Fibroblast of skin of scalp (primary cell): ENCODE data around the gene HSPA2. TPM values are rescaled to one million over a fixed set of nuclear protein-coding genes. Genes with fewer than 3 reads are reported as not detected.

Source experiments
- DNase-seq: peaks from one replicate; pipeline ENCODE4 v3.0.0-alpha.2; 2013
- polyA plus RNA-seq, 2 experiments: library from polyadenylated mRNA; unstranded; fragments of 120-200 nt; gene quantifications; one replicate each; pipeline ENCODE4 v1.2.1, GENCODE V29; 2013; ENCODE audit not compliant: insufficient read length in 2 of 2

HSPA2 gene
- 94.2 TPM for polyA plus RNA-seq (2013, experiment 1 of 2; ENCODE audit: insufficient read length)
- polyA plus RNA-seq (2013, experiment 2 of 2; ENCODE audit: insufficient read length): 87.5 TPM

DNA sequence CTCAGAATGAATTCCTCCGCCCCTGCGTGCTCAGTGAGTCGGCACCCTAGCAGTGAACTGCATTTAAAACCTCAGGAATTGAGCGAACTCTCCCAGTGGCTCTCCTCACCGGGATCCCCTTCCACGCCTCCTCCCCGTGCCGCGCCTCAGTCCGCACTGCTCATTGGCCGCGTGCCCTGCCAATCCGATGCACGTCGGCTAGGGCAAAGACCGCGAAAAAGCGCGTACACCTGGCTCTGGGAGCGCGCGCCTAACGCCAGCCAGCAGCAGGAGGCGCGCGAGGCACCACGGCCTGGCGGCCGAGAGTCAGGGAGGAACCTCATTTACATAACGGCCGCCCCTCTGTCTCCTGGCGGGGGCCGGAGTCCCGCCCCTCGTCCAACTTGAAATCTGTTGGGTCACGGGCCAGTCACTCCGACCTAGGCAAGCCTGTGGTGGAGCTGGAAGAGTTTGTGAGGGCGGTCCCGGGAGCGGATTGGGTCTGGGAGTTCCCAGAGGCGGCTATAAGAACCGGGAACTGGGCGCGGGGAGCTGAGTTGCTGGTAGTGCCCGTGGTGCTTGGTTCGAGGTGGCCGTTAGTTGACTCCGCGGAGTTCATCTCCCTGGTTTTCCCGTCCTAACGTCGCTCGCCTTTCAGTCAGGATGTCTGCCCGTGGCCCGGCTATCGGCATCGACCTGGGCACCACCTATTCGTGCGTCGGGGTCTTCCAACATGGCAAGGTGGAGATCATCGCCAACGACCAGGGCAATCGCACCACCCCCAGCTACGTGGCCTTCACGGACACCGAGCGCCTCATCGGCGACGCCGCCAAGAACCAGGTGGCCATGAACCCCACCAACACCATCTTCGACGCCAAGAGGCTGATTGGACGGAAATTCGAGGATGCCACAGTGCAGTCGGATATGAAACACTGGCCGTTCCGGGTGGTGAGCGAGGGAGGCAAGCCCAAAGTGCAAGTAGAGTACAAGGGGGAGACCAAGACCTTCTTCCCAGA, at the start of gene HSPA2:
Gene HSPA2, plus strand, starts transcription at position 534 of the 995 bp plus-strand sequence. Its CDS starts 109 bp downstream, at position 643.
- DNase-seq: peak; percentile 100

DNA sequence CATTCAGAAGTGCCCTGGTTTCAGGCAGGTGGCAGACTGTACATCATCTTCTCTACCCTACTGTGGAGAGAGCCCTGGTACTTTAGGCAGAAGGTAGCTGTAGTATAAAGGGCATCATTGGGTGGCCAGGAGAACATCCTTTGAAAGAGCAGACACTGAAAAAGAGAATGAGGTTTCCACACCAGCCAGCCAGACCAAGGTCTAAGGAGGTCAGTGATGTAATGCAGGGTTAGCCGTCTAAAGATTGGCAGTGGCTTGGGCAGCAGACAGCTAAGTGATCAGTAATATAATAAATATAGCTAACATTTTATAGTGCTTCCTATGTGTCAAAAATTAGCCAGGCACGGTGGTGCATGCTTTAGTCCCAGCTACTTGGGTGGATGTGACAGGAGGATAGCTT, 48.9 kb upstream of the HSPA2 start:
- no peak for DNase-seq

DNA sequence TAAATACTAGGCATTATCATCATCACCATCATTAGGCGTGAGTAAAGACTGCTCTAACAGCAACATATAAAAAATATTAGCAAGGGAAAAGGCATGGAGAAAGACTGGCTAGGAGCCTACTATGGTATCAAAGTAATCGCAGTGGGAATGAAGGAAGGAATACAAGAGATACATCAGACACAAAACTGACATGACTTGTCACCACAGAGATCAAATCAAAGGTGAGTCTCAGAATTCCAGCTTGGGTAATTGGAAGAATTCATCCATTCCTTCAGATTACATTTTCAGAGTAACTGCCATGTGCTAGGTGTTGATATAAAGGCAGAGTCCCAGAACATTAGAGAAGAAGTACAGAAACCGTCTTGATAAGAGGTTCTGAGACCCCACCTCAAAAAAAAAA, 47.1 kb upstream of the HSPA2 start:
- no peak for DNase-seq

DNA sequence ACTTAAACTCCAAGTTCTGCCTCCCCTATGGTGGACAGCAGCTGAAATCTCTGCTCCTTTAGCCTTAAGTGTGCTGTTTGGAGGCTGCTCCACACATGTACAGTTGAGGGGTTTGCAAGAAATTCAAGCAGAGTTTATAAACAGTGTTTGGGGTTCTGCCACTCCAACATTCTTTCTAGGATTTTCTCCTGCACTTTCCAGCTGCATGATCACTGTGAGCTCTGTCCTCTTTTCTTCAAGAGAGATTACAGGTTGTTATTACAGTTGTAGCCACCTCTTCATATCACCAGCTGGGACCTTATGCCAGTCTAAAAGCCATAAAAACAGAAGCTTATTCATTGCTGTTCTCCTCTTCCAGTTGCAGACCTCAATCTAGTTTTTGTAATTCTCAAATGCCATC, 45.3 kb upstream of the HSPA2 start:
- no peak for DNase-seq

DNA sequence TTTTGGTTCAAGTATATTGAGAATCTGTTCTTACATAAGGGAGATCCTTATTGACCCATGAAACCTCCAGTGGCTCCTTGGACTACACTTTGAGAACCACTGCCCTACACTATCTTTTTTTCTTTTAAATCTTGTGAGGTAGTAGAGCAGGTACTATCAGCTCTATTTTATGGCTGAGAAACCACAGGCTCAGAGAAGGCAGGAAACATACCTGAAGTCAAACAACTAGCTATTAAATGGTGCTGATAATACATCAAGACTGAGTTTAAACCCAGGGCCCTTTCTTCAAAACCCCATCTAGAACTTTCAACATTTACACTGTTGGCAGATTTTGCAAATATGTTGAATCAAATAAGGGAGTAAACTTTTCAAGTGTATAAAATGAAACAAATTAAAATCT, 43.8 kb upstream of the HSPA2 start:
- no peak for DNase-seq

DNA sequence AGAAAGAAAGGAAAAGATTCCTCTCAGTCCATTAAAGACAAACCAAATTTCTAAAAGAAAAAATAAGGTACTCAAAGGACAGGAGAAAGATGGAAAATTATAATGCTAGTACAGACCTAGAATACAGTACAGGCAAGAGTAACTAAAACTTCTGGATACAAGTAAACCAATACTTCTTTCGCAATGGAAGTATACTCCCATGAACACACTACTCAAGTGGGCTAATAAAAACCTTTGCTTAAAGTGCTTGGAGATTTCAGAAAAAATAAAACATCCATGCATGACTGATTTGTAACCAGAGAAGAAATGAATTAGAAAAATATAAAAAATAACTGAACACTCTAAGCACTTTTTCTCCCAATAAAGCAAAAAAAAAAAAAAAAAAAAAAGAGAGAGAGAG, 40.5 kb upstream of the HSPA2 start:
- DNase-seq: no peak

DNA sequence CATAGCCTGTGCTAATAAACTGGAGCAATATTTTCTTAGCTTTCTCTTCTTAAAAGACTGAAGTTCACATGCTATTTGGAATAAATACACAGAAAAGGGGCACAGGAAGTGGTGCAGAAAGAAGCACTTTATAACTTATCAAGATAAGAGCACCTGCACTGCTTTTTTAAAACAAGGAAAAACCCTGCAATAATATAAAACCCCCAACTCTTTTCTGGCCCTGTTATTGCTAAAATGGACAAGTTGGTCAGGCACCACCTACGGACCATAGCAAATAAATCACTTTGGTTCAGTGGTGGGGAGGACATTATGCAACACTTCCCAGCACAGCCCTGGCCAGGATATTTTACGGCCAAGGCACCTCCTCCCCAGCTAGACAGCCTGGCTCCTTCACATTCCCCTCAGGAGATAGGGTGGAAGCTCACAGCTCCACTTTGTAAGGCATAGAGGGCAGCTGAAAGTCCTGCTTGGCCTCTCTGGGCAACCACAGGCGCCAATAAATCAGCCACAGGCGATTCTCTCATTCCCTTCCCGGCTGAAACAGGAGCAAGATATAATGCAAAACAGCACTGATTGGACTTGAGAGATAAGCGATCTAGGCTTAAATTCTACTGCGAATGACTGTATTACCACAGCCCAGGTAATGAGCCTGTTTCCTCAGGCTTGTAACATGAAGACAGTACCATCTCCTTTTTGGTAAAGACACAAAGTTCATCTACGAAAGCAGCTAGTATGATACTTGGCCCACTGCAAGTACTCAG, 39.0 kb upstream of the HSPA2 start:
- peak; percentile 38 for DNase-seq

DNA sequence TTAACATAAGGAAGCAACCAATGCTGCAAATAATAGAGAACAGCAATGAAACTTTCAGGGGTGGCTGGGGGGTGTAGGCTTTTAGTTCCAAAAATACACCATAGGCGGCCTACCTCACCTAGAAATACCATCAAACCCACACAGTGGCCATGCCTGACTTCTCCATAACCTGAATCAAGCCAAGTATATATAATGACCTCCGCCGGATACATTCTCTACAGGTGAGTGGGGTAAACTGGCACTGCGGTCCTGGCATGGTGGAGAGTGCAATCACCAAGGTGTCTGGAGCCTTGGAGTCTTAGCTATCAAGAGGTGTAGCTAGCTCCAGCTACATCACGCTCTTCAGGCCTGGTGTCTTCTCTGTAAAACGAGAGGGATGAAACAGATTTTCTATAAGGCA, 38.1 kb upstream of the HSPA2 start:
- DNase-seq: no peak

DNA sequence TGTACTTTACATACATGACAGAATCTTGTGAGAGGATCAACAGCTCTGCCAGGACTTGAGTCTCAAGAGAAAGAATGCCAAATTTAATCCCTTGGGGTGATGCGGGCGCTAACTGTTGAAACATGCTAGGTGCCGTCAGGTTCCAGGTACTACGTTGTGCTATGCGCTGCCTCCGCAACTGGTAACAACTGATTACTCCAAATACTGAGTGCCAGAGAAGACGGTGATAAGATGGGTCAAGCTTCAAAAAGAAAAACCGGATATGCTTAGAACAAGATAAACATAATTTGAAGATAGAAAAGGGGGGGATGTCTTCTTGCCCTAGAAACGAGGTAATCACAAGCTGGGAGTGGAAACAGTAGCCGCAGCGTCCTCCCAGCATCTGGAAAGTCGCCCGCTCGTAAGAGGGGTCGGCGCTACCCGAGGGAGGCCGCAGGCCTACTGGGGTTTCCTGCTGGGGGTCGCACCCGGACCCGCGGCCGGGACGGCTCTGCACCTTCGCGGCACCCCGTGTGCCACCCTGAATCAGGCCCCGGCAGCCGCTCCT, 37.6 kb upstream of the HSPA2 start:
- DNase-seq: no peak

DNA sequence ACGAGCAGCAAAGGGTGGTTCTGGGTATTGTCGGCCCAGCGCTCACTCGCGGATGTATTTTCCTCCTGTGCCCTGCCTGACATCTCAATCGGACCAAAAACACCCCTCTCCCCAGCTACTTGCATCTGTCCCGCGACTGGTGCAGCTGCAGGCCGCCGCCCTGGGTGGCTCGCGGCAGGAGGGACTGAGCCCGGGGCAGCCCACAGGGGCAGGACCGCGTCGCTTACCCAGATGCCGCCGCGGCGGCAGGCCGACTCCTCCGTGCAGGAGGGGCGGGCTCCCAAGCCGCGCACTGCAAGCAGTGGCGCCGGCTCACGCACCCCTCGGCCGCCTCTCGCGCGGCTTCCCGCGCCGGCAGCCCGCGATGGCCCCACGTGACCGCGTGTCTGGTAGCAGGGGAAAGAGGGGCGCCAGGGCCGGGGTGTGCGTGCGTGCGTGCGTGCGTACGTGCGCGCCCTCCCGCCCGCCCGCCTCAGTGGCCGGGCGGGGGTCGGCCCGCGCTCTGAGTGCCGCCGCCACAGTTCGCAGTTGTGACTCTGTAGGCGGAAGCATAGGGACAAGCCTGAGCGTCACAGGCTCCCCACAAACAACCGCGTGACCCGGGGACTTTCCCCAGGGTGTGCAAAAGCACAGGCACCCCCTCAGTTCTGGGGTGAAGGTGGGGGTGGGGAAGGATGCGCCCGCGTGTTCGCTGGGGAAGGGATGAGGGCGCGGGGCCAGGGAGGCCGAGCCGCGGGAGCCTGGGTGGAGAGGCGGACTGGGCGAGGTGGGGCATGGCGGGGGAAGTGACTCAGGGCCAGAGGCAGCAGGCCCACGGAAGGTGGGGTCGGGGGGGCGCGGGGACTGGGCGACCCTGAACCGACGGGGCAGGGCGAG, 36.9 kb upstream of the HSPA2 start, which contains the start of gene ZBTB25:
Gene ZBTB25, minus strand, starts transcription at position 405 of the 876 bp plus-strand sequence. CDS start 13,305 bp downstream, outside the sequence.
- DNase-seq: peak; percentile 96

DNA sequence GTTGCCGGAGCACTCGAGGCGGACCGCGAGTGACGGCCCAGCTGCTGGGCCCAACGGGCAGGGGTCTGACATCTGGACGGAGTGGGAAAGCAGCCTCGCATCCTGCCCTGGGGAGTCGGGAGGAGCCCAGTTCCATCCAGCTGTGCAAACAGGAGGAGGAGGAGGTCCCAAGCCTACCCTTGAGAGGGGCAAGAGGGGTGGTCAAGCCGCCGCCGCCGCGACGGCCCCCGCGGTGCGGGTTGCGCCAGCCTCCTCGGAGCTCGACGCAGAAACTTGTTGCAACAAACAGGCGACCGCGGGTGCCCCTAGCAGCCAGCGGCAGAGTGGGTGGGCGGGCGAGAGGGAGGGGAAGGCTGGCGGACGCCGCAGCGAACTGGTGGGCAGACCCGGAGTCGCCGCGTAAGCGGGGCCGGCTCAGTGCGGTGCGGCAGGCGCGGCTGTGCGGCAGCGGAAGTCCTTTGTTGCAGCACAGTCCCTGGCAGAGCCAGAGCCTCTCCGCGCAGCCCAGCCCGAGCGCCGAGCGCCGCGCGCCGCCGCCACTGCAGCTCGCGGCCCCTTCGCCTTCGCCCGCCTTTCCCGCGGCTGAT, 36.1 kb upstream of the HSPA2 start, which contains the start of gene ZBTB1:
Gene ZBTB1, plus strand, starts transcription at position 461 of the 587 bp plus-strand sequence. CDS start 16,735 bp downstream, outside the sequence.
- peak; percentile 92 for DNase-seq

DNA sequence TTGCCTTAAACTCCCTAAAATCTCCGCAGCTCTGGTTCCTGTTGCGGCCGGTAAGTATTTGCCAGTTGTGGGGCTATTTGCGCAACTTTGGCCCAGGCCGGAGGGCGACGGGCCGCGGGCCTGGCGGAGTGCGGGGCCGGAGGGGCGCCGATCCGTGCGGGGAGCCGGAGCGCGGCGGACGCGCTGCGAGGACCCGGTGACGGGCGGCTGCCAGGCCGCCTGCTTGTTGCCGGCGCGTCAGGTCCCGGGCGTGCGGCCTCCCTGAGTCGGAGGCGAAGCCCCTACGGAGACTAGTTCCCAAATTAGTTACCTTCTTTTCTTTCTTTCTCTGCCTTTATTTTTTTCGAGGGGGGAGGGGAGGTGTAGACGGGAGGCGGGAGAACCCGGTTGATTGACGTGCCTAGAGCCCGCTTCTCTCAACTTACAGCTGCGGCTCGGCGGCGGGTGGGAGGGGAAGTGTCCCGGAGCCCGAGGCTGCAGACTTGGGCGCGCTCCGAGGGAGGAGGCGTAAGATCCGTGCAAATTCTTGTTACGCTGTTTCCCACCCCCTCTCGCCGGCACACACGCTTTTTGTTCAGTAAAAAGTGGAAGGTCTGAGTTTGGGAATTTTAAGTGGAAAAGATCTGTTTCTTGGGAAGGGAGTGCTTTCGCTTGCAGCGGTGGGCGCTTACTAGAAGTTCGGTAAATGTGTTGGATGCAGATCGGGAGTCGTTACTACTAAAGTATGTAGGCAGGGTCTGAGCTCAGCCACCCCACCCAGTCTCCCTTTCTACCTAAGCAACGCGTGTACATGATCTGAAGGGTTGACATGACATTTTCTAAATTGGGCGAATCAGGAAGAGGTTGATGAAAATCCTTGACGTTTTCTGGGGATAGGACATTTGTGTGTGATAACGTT, 35.4 kb upstream of the HSPA2 start:
- peak; percentile 92 for DNase-seq

DNA sequence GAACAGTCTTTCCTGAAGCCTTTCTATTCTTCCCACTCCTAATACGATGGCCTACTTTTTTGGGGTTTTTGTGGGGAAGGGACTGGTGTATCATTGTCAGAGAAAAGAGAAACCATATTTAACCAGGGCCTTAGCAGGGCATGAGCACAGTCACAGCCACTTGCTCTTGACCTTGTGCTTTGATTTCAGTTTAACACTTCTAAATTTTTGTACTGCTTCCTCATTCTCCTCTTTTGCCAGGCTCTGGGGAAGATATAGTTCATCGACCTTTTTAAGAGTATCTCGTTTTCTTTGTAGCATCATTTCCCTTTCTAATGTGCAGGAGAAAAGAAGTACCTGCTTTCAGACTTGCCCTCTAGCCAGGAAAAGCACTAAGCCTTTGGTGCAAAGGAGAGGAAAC, 33.8 kb upstream of the HSPA2 start:
- DNase-seq: no peak

DNA sequence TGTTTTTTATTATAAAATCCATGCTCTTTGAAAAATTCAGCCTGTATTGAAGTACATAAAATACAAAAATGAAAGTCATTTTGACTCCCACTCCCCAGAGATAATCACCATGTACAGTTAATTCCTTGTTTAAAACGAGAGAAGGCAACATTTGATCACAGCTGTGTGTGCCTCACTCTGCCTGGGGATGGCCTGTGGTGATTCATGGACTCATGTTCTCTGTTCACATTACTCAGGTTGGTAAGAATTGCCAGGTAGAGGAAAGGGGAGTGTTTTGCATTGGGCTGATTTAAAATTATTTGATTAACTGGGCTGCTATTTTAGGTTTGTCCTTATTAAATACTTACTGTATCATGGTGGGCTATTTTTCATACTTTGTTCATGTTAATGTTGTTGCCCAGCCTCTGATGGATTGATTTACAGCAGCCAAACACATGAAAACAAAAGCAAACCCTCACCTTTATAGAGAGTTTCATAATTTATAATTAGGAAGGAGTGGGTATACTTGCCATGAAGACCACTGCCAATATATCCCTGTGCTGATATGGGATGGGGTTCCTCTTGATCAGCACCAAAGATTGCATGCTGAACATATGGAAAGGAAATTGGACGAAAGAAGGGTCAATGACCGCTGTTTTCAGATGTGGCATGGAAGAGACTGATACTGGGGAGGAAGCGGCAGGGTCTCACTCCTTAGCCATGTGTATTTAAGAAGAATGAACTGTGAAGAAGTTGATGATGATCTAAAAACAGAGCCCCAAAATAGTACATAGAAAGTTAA, 33.0 kb upstream of the HSPA2 start:
- no peak for DNase-seq

DNA sequence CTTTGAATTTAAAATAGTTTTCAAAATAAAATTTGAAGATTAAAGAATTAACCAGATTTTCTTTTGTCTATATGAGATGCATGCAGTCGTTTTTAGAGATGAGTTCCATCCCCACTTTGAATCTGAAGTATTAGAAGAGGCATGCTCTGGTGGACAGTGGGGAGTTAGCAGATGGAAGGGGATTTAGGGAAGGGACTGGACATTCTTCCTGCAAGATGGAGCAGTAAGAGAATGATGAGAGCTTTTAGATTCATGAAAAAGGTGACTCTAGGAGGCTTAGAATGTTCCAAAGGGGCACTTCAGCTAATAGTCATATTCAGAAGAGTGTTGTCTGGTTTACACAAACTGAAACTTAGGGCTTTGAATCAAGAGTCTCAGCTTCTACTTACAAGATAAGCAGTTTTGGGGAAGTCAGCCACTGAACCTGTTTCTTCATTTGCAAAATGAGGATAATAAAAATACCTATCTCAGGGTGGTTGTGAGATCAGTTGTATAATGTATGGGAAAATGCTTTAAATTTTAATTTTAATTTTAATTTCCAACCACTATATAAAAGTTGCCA, 32.2 kb upstream of the HSPA2 start:
- no peak for DNase-seq

DNA sequence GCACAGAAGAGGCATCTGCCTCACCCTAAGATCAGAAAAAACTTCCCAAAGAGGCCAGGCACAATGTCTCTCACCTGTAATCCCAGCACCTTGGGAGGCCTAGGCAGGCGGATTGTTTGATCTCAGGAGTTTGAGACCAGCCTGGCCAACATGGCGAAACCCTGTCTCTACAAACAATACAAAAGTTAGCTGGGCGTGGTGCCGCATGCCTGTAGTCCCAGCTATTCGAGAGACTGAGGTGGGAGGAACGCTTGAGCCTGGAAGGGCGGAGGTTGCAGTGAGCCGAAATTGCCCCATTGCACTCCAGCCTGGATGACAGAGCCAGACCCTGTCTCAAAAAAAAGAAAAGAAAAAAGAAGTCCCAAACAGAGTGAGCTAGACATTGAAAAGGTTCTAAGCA, 31.5 kb upstream of the HSPA2 start:
- DNase-seq: no peak

DNA sequence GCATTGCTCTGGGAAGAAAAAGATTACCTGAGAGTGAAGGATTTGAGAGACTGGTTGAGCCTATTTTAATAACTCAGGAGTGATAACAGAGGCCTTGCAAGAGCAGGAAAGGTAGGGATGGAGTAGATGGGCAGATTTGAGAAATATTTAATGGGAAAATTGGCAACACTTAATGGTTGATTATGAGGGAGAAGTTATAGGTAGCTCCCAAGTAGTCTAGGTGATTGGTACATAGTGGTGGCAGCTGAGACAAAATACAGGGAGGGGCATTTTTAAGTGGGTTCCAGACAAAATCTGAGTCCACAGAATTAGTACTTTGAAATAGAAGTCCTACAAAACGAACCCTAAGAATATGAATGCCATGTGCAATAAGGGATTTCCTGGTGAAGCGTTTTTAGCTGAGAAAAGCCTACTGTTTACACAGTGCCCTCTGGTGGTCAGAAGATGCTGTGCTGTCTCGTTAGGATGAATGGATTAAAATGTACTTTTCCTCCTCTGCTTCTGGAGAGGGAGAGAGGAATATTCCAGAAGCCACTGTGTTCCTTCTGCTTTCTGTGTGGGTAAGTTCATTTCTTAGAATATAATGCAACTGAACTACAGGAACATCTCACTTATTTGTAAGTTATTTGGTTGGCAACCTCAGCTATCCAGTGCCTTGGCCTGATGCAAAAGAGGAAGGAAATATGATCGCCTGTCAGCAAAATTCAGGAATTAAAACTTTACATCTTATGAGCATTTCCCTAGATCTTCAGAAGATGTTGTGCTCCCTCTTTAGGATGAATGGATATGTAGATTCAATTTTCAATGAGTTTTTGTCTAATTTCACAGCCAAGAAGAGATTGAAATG, 29.5 kb upstream of the HSPA2 start:
- DNase-seq: peak; percentile 67

DNA sequence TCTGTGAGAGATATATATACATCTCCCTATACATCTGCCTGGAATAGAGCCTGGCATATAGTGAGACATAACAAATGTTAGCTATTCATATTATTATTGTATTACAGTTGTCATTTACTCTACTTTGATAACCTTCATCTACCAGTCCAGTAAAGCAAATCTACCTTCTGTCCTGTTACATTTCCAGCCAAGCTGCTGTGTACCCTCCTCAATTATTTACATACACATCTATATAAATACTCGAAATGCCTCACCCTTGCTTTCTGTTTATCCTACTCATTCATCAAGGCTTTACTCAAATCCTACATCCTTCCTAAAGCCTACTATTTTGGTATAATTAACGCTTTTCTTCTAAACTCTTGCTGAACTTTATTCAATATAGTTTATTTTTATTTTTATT, 27.3 kb upstream of the HSPA2 start:
- DNase-seq: no peak
